Liver (tissue), 9 donors: ENCODE results near the gene ZGLP1. TPM values are rescaled to one million over a fixed set of nuclear protein-coding genes. Genes with fewer than 3 reads are reported as not detected.

Source experiments
- DNase-seq: peaks from one replicate; pipeline ENCODE4 v3.0.0-alpha.2; 2017; ENCODE audit warnings: low spot score
- H3K27ac ChIP-seq, 2 donors: one replicate each; pipeline ENCODE4 v1.7.0; 2013; ENCODE audit warnings: inconsistent platforms in 2 of 2, low read length in 2 of 2, control low read depth in 1 of 2, low read depth in 1 of 2, mild to moderate bottlenecking in 1 of 2
- H3K27me3 ChIP-seq, 4 donors: one replicate each; pipeline versions ENCODE4 v1.6.1 to v1.7.0; 2013; ENCODE audit warnings: low read length in 3 of 4, inconsistent platforms in 1 of 4, mild to moderate bottlenecking in 1 of 4, moderate library complexity in 1 of 4; ENCODE audit not compliant: control insufficient read depth in 4 of 4, insufficient read depth in 4 of 4
- H3K36me3 ChIP-seq, 4 donors: one replicate each; pipeline versions ENCODE4 v1.6.1 to v1.7.0; 2013; ENCODE audit warnings: low read length in 3 of 4, mild to moderate bottlenecking in 3 of 4, low read depth in 1 of 4, moderate library complexity in 1 of 4; ENCODE audit not compliant: control insufficient read depth in 4 of 4, insufficient read depth in 3 of 4
- H3K4me1 ChIP-seq, 4 donors: one replicate each; pipeline versions ENCODE4 v1.6.1 to v1.7.0; 2013; ENCODE audit warnings: low read length in 3 of 4, mild to moderate bottlenecking in 3 of 4, moderate library complexity in 1 of 4; ENCODE audit not compliant: control insufficient read depth in 4 of 4, insufficient read depth in 4 of 4
- H3K4me3 ChIP-seq, 3 donors: one replicate each; pipeline versions ENCODE4 v1.6.1 to v1.7.0; 2013; ENCODE audit warnings: low read length in 3 of 3, control low read depth in 1 of 3, low read depth in 1 of 3, mild to moderate bottlenecking in 1 of 3
- H3K9ac ChIP-seq, 2 donors: one replicate each; pipeline ENCODE4 v1.7.0; 2013; ENCODE audit warnings: low read length in 2 of 2, mild to moderate bottlenecking in 2 of 2, moderate library complexity in 2 of 2, control low read depth in 1 of 2, low read depth in 1 of 2
- H3K9me3 ChIP-seq, 4 donors: one replicate each; pipeline versions ENCODE4 v1.6.1 to v1.7.0; 2013; ENCODE audit warnings: low read length in 3 of 4; ENCODE audit not compliant: control insufficient read depth in 4 of 4
- ATF3 ChIP-seq: IDR thresholded peaks from 2 replicates; pipeline ENCODE4 v1.6.1; 2016; ENCODE audit warnings: antibody characterized with exemption
- CTCF ChIP-seq: fragments of 150-350 bp; IDR thresholded peaks from 2 replicates; pipeline ENCODE4 v1.5.1; 2017; ENCODE audit warnings: improper control_type of control experiment, low read depth, low read length; ENCODE audit not compliant: missing input control
- EGR1 ChIP-seq, 2 donors: IDR thresholded peaks; 2 replicates each; pipeline ENCODE4 v1.6.1; 2016 to 2018; ENCODE audit warnings: antibody characterized with exemption in 2 of 2, low read depth in 2 of 2
- FOXA1 ChIP-seq: IDR thresholded peaks from 2 replicates; pipeline ENCODE4 v1.6.1; 2016; ENCODE audit warnings: antibody characterized with exemption
- FOXA2 ChIP-seq: IDR thresholded peaks from 2 replicates; pipeline ENCODE4 v1.6.1; 2016; ENCODE audit warnings: antibody characterized with exemption
- GABPA ChIP-seq, 2 donors: IDR thresholded peaks in 1 of 2; conservative IDR thresholded peaks in 1 of 2; 2 replicates each; pipeline ENCODE4 v1.6.1; 2016; ENCODE audit warnings: antibody characterized with exemption in 2 of 2, mild to moderate bottlenecking in 1 of 2, moderate library complexity in 1 of 2
- HNF4A ChIP-seq, 2 donors: conservative IDR thresholded peaks; 2 replicates each; pipeline ENCODE4 v1.6.1; 2016; ENCODE audit warnings: antibody characterized with exemption in 2 of 2, mild to moderate bottlenecking in 2 of 2
- HNF4G ChIP-seq: IDR thresholded peaks from 2 replicates; pipeline ENCODE4 v1.6.1; 2016; ENCODE audit warnings: antibody characterized with exemption
- JUND ChIP-seq, 2 donors: IDR thresholded peaks; 2 replicates each; pipeline ENCODE4 v1.6.1; 2016; ENCODE audit warnings: antibody characterized with exemption in 2 of 2
- MAX ChIP-seq: IDR thresholded peaks from 2 replicates; pipeline ENCODE4 v1.6.1; 2016; ENCODE audit warnings: antibody characterized with exemption
- NR2F2 ChIP-seq: IDR thresholded peaks from 2 replicates; pipeline ENCODE4 v1.6.1; 2016; ENCODE audit warnings: antibody characterized with exemption
- RAD21 ChIP-seq, 2 donors: IDR thresholded peaks; 2 replicates each; pipeline ENCODE4 v1.6.1; 2016; ENCODE audit warnings: antibody characterized with exemption in 2 of 2, mild to moderate bottlenecking in 2 of 2
- REST ChIP-seq: IDR thresholded peaks from 2 replicates; pipeline ENCODE4 v1.6.1; 2016; ENCODE audit warnings: antibody characterized with exemption, mild to moderate bottlenecking
- RXRA ChIP-seq, 2 donors: IDR thresholded peaks; 2 replicates each; pipeline ENCODE4 v1.6.1; 2017 to 2018; ENCODE audit warnings: antibody characterized with exemption in 2 of 2, mild to moderate bottlenecking in 1 of 2
- SP1 ChIP-seq: IDR thresholded peaks from 2 replicates; pipeline ENCODE4 v1.6.1; 2018; ENCODE audit warnings: antibody characterized with exemption, mild to moderate bottlenecking
- TAF1 ChIP-seq: conservative IDR thresholded peaks from 2 replicates; pipeline ENCODE4 v1.6.1; 2016; ENCODE audit warnings: antibody characterized with exemption, mild to moderate bottlenecking
- YY1 ChIP-seq: IDR thresholded peaks from 2 replicates; pipeline ENCODE4 v1.6.1; 2016; ENCODE audit warnings: antibody characterized with exemption, mild to moderate bottlenecking
- ZBTB33 ChIP-seq: IDR thresholded peaks from 2 replicates; pipeline ENCODE4 v1.6.1; 2016; ENCODE audit warnings: antibody characterized with exemption
- WGBS: extraction: QIAGEN DNeasy Blood & Tissue Kit; methylation state at CpG from one replicate; pipeline ENCODE4 v1.1.7; 2013; 5-methylcytosine and 5-hydroxymethylcytosine counted together
- polyA plus RNA-seq, 2 donors: library from polyadenylated mRNA; stranded (reverse) in 1 of 2; unstranded in 1 of 2; fragments of 200-250 nt in 1 of 2; fragments of >200 nt in 1 of 2; fragmentation: Nextera tagmentation in 1 of 2; extraction: Ambion mirVana in 1 of 2; gene quantifications; one replicate each; pipeline versions ENCODE4 v1.2.1 to v1.2.3, GENCODE V29; 2013 to 2015
- total RNA-seq, 2 donors: library from RNA; depleted of rRNA; stranded (reverse); fragments of >200 nt; gene quantifications; one replicate each; pipeline ENCODE4 v1.2.3, GENCODE V29; 2014
- donor health status: healthy.
- donor health status: healthy.
- donor health status: healthy.
- donor health status: healthy.
- donor health status: healthy.

Gene ZGLP1
- total and polyA plus RNA-seq, 4 donors: 0.61 to 1.2 (median 0.82) TPM

GRCh38 chr19:10344780-10345179 lies 35.2 kb upstream of the ZGLP1 start:
- peaks cover 0 to 1% (median 0%) of the 10 kb centered on the region in 4 donors for H3K36me3 ChIP-seq
- no peak overlapping the region for H3K27ac ChIP-seq
- peaks cover 0 to 6% (median 0%) of the 10 kb centered on the region in 4 donors for H3K4me1 ChIP-seq
- WGBS: 95% methylated on average over 10 of the region's 10 CpGs
- no peaks in the 10 kb centered on the region for H3K9me3 ChIP-seq
- H3K27me3 ChIP-seq: no peaks in the 10 kb centered on the region
- TF ChIP-seq SP1 (no peak), REST (no peak), HNF4A (conservative IDR thresholded peaks at IDR 0.05) (no peak), RAD21 (IDR thresholded peaks at IDR 0.05) (no peak), FOXA1 (no peak), ZBTB33 (no peak), FOXA2 (no peak), JUND (IDR thresholded peaks at IDR 0.05) (no peak), TAF1 (no peak), EGR1 (IDR thresholded peaks at IDR 0.05; ENCODE audit: low read depth in 2 of 2) (no peak), MAX (no peak), NR2F2 (no peak), YY1 (no peak), GABPA (IDR thresholded peaks at IDR 0.05 in 1 of 2, conservative IDR thresholded peaks at IDR 0.05 in 1 of 2) (no peak), CTCF (no peak), HNF4G (no peak), ATF3 (no peak), RXRA (IDR thresholded peaks at IDR 0.05) (no peak)
- no peak for DNase-seq
- H3K9ac ChIP-seq: no peak overlapping the region
- H3K4me3 ChIP-seq: no peak overlapping the region
